ENCODE measurements around the gene ZNF213. TPM values are rescaled to one million over a fixed set of nuclear protein-coding genes. Genes with fewer than 3 reads are reported as not detected.

The ZNF213 gene
- total RNA-seq, 1 donor from 2014 or later: 7.6 TPM

GRCh38 chr16:3150346-3151218 lies 15.8 kb downstream of the ZNF213 start:
- H3K36me3 ChIP-seq (ENCODE audit: control insufficient read depth, insufficient read depth, low read length): no peaks in the 10 kb centered on the region
- FAIRE-seq (no peak), DNase-seq (ENCODE audit: low read depth) (peak; percentile 86)
- TF ChIP-seq CTCF (IDR thresholded peaks at IDR 0.05; ENCODE audit: insufficient read depth, low read length, severe bottlenecking): no peak
- H3K27me3 ChIP-seq (ENCODE audit: control insufficient read depth, insufficient read depth, low read length): no peaks in the 10 kb centered on the region
- H3K4me3 ChIP-seq (ENCODE audit: low read depth, low read length): peak overlapping the region; percentile 80

GRCh38 chr16:3152027-3152276 lies 17.1 kb downstream of the ZNF213 start:
- Histone ChIP-seq H3K4me3 (ENCODE audit: low read depth, low read length) (peak overlapping the region; percentile 32), H3K27me3 (ENCODE audit: control insufficient read depth, insufficient read depth, low read length) (no peaks in the 10 kb centered on the region), H3K36me3 (ENCODE audit: control insufficient read depth, insufficient read depth, low read length) (no peaks in the 10 kb centered on the region)
- no peak for TF ChIP-seq CTCF (IDR thresholded peaks at IDR 0.05; ENCODE audit: insufficient read depth, low read length, severe bottlenecking)
- DNase-seq (ENCODE audit: low read depth) (no peak), FAIRE-seq (no peak)

GRCh38 chr16:3152277-3152990 lies 17.6 kb downstream of the ZNF213 start:
- FAIRE-seq: no peak
- no peaks in the 10 kb centered on the region for H3K36me3 ChIP-seq (ENCODE audit: control insufficient read depth, insufficient read depth, low read length)
- H3K4me3 ChIP-seq (ENCODE audit: low read depth, low read length): peak overlapping the region; percentile 32
- peak; percentile 86 for DNase-seq (ENCODE audit: low read depth)
- TF ChIP-seq CTCF (IDR thresholded peaks at IDR 0.05; ENCODE audit: insufficient read depth, low read length, severe bottlenecking): peak; percentile 26
- H3K27me3 ChIP-seq (ENCODE audit: control insufficient read depth, insufficient read depth, low read length): no peaks in the 10 kb centered on the region

GRCh38 chr16:3152991-3153368 lies 18.2 kb downstream of the ZNF213 start:
- Histone ChIP-seq H3K36me3 (ENCODE audit: control insufficient read depth, insufficient read depth, low read length) (no peaks in the 10 kb centered on the region), H3K4me3 (ENCODE audit: low read depth, low read length) (no peak overlapping the region), H3K27me3 (ENCODE audit: control insufficient read depth, insufficient read depth, low read length) (no peaks in the 10 kb centered on the region)
- FAIRE-seq (no peak), DNase-seq (ENCODE audit: low read depth) (no peak)
- TF ChIP-seq CTCF (IDR thresholded peaks at IDR 0.05; ENCODE audit: insufficient read depth, low read length, severe bottlenecking): no peak

- no peak for TF ChIP-seq CTCF (IDR thresholded peaks at IDR 0.05; ENCODE audit: insufficient read depth, low read length, severe bottlenecking)
- FAIRE-seq: no peak
- no peak for DNase-seq (ENCODE audit: low read depth)
- Histone ChIP-seq H3K4me3 (ENCODE audit: low read depth, low read length) (no peak overlapping the region), H3K36me3 (ENCODE audit: control insufficient read depth, insufficient read depth, low read length) (no peaks in the 10 kb centered on the region), H3K27me3 (ENCODE audit: control insufficient read depth, insufficient read depth, low read length) (no peaks in the 10 kb centered on the region)
These were observed 20.4 kb downstream of the ZNF213 start for GRCh38 chr16:3155181-3155580.

Measured in bronchial epithelial cell (primary cell).